NCI-H510A (cell line): ENCODE results near the gene SSR2.

ENCODE experiments used
- DNase-seq: peaks from one replicate; lab custom pipeline; 2025; lab: John Stamatoyannopoulos, UW

Gene SSR2

DNA sequence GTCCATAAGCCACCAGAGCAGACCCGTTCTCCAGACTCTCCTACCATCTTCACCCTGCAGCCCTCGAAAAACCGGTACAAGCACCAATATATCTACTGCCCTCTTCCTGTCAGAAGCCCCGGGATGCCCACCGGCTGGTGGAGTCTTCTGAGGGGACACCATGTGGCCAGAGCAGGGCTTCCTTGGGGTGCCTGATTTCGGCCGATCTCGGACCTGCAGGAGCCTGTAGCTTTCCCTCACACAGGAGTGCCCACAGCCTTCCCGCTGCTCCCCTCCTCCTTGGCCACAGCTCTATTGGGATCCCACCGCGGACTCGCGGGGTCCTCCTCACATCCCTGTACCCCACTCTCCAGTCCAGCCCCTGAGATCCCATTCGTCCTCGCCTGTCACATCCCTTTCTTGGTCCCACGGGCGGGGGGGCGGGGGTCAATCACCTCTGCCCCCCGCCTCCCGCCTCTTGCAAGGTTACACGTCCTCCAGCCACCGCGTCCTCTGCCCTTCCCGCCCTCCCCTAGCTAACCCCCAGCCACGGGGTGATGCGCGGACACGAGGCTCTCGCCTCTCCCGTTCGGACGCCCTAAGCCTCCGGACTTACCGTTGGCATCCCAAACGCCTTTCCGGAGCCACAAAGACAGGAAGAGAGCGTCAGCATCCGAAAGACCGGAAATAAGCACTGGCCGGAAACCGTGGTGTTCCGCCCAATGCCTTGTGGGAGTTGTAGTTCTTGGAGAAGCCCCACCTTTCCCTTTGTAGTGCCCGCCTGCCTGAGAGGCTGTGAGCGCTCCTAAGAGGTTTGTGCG lies at the start of gene SSR2:
SSR2 (minus strand) TSS at position 659 of the 800 bp plus-strand sequence. CDS start 784 bp downstream, outside the sequence.
- peak; percentile 88 for DNase-seq

DNA sequence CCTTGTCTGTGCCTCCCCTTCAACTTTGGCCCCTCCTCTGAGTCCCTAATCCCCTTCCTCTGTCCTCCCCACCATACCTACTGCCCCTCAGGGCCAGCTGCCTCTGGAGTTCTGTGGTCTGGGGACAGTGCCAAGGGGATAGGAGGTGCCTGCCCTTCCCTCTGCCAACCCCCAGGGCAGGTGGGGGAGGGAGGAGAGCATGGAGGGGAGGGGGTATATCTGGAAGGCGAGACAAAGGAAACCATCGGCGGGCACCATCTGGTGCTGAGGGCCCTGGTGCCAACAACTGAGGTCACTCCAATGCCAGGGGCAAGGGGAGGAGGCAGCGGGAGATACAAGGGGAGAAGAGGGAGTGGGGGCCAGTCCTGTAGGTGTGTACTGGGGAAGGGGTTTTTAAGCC lies 49.8 kb upstream of the SSR2 start:
- DNase-seq: no peak

DNA sequence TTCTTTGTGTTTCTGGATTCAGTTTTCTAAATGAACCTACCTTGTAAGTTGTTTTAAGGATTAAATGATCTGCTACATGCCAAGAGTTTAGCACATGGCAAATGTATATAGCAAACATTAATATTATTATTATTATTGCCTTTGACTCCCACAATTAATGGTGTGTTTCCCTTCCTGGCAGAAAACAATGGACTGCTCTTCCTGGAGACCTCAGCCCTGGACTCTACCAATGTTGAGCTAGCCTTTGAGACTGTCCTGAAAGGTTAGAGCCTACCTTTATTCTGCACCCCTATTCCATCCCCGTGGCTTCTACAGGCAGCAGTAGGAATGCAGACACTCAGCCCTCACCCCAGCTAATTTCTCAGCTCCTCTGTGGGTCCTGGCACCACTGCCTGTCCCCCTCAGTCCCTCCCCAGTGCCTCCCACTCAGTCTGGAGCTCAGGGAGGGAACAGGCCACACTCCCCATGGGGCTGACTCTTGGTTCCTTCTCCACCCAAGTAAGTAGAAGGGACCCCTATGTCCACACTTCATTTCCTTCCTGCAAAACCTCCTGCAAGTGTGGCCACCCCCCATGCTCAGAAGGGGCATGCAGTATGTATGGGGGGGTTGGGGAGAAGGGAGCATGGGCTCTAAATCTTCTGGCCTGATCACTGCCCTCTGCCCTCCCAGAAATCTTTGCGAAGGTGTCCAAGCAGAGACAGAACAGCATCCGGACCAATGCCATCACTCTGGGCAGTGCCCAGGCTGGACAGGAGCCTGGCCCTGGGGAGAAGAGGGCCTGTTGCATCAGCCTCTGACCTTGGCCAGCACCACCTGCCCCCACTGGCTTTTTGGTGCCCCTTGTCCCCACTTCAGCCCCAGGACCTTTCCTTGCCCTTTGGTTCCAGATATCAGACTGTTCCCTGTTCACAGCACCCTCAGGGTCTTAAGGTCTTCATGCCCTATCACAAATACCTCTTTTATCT lies 49.0 kb upstream of the SSR2 start:
- DNase-seq: no peak

- no peak for DNase-seq
Measured at GRCh38 chr1:156067262-156067661, 46.5 kb upstream of the SSR2 start.

GRCh38 chr1:156065871-156066270 lies 45.1 kb upstream of the SSR2 start:
- DNase-seq: no peak

DNA sequence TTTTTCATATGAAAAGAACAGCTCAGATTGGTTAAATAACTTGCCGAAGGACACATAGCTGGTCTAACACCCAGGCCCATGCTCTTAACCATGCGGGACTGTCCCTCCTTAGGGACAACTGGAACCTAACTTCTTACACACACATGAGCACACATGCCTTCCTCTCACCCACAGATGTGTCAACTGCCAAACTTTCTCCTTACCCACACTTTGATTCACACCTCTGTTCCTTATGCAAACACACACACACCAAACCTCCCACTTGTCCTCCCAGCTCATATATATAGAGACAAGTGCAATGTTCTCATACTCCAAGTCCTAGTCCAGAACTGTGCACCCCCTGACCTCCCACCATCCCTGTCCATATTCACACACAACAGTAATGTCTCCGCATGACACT lies 44.5 kb upstream of the SSR2 start:
- DNase-seq: no peak

- no peak for DNase-seq
Measured at GRCh38 chr1:156064615-156065014, 43.9 kb upstream of the SSR2 start.

DNA sequence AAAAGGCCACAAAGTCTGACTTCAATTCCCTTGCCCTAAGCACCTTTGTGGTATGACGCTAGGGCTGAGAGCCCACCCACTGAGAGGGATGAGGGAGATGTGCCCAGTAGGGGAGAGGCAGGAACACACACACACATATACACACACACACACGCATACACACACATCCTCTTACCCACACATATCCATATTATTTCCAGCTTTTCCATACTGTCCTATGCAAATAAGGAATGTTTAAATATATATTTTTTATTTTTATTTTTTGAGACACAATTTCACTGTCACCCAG lies 43.2 kb upstream of the SSR2 start:
- DNase-seq: no peak

DNA sequence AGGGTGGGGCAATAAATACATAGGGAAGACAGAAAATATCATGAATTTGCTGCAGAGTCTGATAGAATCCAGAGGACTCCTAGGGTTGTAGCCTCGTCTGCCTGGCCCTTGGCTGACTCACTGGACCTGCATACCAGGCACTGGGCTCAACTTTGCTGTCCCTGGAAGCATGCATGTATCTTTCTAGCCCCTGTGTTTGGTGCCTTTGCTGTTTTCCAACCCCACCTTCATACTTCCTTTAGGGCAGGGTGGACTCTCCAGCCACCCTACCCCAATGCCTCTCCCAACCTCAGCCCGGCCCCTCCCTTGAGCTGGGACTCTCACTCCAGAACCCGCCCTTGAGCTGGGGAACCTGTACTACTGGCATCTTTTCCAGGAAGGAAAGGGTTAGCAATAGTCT lies 41.4 kb upstream of the SSR2 start:
- DNase-seq: no peak

GRCh38 chr1:156060937-156061636 lies 40.3 kb upstream of the SSR2 start, which contains the start of gene RAB25:
Gene RAB25, plus strand, starts transcription at chr1:156061160. Its CDS starts 241 bp downstream, at chr1:156061401.
- DNase-seq: peak; percentile 92

DNA sequence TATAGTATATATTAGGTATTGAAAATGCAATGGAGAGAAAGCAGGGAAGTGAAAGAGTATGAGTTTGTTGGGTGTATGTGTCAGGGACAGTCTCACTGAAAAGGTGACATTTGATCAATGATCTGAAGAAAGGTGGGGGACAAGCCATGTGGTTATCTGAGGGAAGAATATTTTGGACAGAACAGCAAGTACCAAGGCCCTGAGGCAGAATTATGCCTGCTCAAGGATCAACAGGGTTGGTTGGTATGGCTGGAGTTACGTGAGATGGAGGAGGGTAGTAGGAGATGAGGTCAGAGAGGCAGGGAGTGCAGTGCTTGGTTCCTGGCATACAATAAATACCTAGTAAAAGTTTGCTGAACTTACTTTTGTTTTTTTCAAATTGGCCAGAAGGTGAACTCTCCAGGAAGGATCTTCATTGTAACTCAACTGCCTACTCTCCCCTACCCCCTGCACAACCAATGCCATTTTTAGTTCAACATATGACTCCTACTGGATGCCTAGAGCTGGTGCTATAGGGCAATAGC lies 35.6 kb upstream of the SSR2 start:
- no peak for DNase-seq

DNA sequence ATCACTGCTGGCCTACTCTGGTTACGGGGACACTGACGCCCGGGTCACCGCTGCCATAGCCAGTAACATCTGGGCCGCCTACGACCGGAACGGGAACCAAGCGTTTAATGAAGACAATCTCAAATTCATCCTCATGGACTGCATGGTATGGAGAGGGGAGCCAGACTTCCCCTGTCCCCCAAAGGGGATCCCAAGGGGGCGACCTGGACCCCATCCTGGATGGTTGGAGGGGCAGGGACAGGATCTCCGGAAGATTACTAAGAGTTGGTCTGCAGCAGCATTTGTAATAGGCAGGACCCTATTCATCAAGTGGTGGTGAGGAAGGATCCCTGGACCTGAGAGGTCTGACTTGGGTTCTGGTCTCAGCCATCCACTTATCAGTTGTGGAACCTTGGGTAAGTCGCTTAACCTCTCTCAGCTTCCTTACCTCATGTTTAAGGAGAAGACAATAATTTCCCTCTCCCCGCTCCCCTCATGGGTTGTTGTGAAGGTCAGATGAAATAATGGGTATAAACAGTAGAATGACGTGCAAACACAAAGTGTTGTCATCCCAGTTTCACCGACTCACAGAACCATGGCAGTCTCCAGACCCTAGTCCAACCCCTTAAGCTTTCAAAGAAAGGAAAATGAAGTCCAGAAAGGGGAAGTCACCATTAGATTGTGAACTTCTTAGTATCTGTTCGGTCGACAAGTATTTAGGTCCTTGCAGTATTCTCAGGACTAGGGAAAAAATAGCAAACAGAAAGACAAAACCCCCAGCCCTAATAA lies 34.7 kb upstream of the SSR2 start:
- DNase-seq: no peak

DNA sequence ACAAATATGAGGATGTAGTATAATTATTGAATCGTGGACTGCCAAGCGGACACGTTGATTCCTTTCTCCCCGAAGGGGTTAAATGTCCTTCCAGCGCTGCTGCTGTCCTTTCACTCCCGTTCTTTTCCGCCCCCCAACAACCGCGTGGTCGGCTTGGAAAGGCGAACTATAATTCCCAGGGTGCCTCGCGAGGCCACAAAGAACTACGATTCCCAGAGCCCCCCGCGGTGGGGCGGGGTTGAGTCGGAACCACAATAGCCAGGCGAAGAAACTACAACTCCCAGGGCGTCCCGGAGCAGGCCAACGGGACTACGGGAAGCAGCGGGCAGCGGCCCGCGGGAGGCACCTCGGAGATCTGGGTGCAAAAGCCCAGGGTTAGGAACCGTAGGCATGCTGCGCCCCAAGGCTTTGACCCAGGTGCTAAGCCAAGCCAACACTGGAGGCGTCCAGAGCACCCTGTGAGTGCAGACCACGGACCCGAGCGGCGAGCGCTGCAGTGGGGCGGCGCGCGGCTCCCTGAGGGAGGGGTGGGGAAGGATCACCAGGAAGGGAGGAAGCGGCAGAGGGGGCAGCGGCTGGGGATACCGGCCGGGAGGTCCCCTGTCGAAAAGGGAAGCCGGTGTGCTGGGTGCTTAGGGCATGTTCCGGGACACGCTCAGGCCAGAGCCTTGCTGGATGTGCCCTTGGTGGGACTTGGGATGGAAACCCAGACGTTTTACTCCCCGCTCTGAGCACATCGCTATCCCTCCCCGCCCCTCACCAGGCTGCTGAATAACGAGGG lies 33.9 kb upstream of the SSR2 start, which contains the start of gene LAMTOR2:
LAMTOR2 (plus strand) TSS at position 283 of the 781 bp plus-strand sequence; CDS start at position 391, 108 bp downstream.
- peak; percentile 98 for DNase-seq

- DNase-seq: peak; percentile 81
Measured at GRCh38 chr1:156053768-156054499, 33.2 kb upstream of the SSR2 start, which contains the start of gene UBQLN4. Gene UBQLN4, minus strand, starts transcription at chr1:156053798. Its CDS starts 97 bp downstream, at chr1:156053701.

GRCh38 chr1:156052862-156053767 lies 32.4 kb upstream of the SSR2 start:
- DNase-seq: peak; percentile 28

DNA sequence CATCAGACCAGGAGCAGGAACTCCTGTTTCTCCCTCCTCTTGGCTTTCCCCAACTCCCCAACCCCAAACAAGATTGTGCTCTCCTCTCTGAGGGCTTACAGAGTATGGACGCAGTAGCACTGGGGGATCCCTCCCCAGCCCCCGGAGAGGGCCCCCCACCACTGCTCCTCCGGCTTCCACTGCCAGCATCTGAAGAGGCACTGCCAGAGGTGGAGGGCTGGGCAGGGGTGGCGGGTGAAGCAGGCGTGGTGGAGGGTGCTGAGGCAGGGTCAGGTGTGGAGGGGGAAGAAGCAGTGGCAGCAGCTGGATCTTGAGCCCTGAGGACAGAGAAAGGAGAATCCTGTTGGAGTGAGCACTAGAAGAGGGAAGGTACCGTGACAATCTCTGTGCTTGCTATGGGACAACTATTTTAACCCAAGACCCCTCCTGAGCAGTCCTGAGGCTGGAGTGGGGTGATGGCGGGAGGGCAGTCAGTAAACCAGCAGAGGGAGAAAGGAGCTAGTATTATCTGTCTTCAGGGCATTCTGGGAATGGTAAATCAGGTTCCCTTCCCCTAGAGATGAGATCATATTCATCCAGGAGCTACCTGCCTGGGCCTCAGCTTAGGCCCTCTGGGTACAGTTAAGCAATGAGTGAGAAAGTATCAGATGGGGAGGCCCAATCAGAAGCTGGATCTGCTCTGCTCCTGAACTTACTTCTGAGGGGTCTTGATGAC lies 30.4 kb upstream of the SSR2 start:
- no peak for DNase-seq

DNA sequence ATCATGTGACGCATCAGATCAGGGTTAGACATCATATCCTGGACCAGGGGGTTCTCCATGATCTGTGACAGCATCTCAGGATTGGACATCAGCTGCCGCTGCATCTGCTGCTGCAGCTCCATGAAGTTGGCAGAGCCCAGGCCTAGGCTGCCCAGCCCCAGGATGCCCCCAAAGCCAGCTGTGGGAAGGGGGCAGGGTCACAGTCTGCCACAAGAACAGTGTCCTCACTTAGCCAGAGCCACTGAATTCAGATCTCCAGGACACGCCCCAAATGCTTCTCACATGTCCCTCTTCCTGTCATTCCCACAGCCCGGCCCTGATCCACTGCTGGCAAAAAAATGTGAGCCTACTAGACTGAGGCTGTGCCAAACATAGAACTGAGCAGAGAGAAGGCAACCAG lies 29.6 kb upstream of the SSR2 start:
- DNase-seq: no peak
